Natural killer cell (primary cell): ENCODE results near the gene MED23. TPM values are rescaled to one million over a fixed set of nuclear protein-coding genes. Genes with fewer than 3 reads are reported as not detected.

ENCODE experiments used
- ATAC-seq, 3 donors: fragments of 150-1000 bp in 2 of 3; fragments of 200-7000 bp in 1 of 3; cut with Tn5 transposase; 1 replicate in 1 of 3; 2 replicates in 2 of 3; pipeline ENCODE4 v1.10.0; 2021; ENCODE audit warnings: mild to moderate bottlenecking in 2 of 3, moderate library complexity in 2 of 3
- DNase-seq, 2 donors: peaks; one replicate each; pipeline versions ENCODE4 v3.0.0 to v3.0.0-alpha.2; 2013 to 2021; ENCODE audit warnings: mixed read lengths in 1 of 2
- H3K27ac ChIP-seq: one replicate; pipeline ENCODE4 v1.5.1; 2013; ENCODE audit warnings: mild to moderate bottlenecking, low read length
- H3K27me3 ChIP-seq: one replicate; pipeline ENCODE4 v1.6.1; 2013; ENCODE audit warnings: low read length; ENCODE audit not compliant: control insufficient read depth, insufficient read depth
- H3K36me3 ChIP-seq: one replicate; pipeline ENCODE4 v1.6.1; 2013; ENCODE audit warnings: low read length; ENCODE audit not compliant: control insufficient read depth, insufficient read depth
- H3K4me1 ChIP-seq: one replicate; pipeline ENCODE4 v1.6.1; 2013; ENCODE audit warnings: low read length; ENCODE audit not compliant: control insufficient read depth, insufficient read depth
- H3K4me3 ChIP-seq: one replicate; pipeline ENCODE4 v1.5.1; 2013; ENCODE audit warnings: low read length
- H3K9me3 ChIP-seq: one replicate; pipeline ENCODE4 v1.6.1; 2013; ENCODE audit warnings: low read length; ENCODE audit not compliant: control insufficient read depth, insufficient read depth
- H3K27ac Mint-ChIP-seq, 2 donors: one replicate each; pipeline ENCODE4 v1.8.0; 2022; ENCODE audit warnings: mild to moderate bottlenecking in 2 of 2, mixed read lengths in 2 of 2, moderate library complexity in 1 of 2
- H3K27me3 Mint-ChIP-seq, 2 donors: one replicate each; pipeline ENCODE4 v1.8.0; 2022; ENCODE audit warnings: low read depth in 2 of 2, mixed read lengths in 2 of 2
- H3K36me3 Mint-ChIP-seq: one replicate; pipeline ENCODE4 v1.8.0; 2022; ENCODE audit warnings: mixed read lengths
- H3K4me1 Mint-ChIP-seq, 2 donors: one replicate each; pipeline ENCODE4 v1.8.0; 2022; ENCODE audit warnings: mixed read lengths in 2 of 2
- H3K4me3 Mint-ChIP-seq: one replicate; pipeline ENCODE4 v1.8.0; 2022; ENCODE audit warnings: mild to moderate bottlenecking, moderate library complexity, mixed read lengths
- H3K9me3 Mint-ChIP-seq, 2 donors: one replicate each; pipeline ENCODE4 v1.8.0; 2022; ENCODE audit warnings: mixed read lengths in 2 of 2
- WGBS: methylation state at CpG from one replicate; pipeline ENCODE4 v1.1.7; 2013; ENCODE audit warnings: missing lambda C conversion rate; ENCODE audit not compliant: insufficient coverage; 5-methylcytosine and 5-hydroxymethylcytosine counted together
- intact Hi-C: fragments of 100-400 bp; cut with micrococcal nuclease; formaldehyde crosslinking; loops from one replicate; pipeline ENCODE4 v1.14.2; 2022
- total RNA-seq, 4 donors: library from RNA; stranded (reverse); fragments of 120-200 nt in 1 of 4; gene quantifications; one replicate each; pipeline versions ENCODE4 v1.2.3 to v1.2.4, GENCODE V29; 2013 to 2022
- TF ChIP-seq, protein P1 (sequence below): fragments of 200-600 bp; IDR thresholded peaks from one replicate; pipeline ENCODE4 v1.8.0; 2022; ENCODE audit warnings: antibody characterized with exemption

The MED23 gene
- total RNA-seq, 3 donors from 2014 or later (not counting 1 experiment from before 2014, with no cell fraction given), result 63.8 to 71.2 (median 67.4) TPM

DNA sequence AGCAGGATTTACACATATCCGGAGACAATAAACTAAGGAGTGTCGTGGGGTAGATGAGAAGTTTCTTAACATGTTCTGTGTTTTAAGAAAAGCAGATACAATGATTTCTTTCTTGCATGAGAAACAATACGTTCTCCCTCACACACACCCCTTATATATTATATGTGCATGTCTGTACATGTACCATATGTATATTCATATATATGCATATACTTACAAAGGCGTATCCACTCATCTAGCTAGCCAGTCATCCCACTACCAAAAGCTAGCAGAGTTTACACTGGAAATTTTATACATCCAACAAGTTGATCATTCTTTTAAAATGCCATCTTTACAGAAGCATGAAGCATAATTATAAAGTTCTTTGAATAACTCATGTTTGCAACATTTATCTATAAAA lies 40.1 kb downstream of the MED23 start:
- no peak for ATAC-seq
- H3K36me3 Mint-ChIP-seq, result peaks cover 31% of the 10 kb centered on the region
- intact Hi-C loops, result no loop called here

DNA sequence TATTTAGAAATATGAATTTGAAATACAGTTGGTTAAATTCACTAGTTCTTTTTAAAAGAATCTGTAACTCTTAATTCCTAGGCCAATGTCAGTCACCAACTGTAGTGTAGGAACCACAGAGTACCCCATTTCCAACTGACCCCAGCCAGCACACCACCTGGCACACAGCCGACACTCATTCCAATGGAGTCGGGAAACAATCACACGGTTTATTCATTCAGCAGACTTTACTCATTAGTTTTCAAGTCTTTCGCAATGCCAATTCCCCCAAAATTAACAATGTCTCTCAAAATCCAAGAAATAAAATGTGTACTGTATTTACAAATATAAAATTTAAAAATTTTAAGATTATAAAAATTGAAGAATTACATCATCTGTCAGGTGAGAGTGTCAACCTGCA lies 41.5 kb downstream of the MED23 start:
- DNase-seq, result no peak
- Histone ChIP-seq H3K4me3 (no peak overlapping the region), H3K9me3 (no peaks in the 10 kb centered on the region), H3K27me3 (no peaks in the 10 kb centered on the region), H3K27ac (no peak overlapping the region), H3K36me3 (peaks cover 93% of the 10 kb centered on the region), H3K4me1 (no peaks in the 10 kb centered on the region)
- TF ChIP-seq, protein P1, sequence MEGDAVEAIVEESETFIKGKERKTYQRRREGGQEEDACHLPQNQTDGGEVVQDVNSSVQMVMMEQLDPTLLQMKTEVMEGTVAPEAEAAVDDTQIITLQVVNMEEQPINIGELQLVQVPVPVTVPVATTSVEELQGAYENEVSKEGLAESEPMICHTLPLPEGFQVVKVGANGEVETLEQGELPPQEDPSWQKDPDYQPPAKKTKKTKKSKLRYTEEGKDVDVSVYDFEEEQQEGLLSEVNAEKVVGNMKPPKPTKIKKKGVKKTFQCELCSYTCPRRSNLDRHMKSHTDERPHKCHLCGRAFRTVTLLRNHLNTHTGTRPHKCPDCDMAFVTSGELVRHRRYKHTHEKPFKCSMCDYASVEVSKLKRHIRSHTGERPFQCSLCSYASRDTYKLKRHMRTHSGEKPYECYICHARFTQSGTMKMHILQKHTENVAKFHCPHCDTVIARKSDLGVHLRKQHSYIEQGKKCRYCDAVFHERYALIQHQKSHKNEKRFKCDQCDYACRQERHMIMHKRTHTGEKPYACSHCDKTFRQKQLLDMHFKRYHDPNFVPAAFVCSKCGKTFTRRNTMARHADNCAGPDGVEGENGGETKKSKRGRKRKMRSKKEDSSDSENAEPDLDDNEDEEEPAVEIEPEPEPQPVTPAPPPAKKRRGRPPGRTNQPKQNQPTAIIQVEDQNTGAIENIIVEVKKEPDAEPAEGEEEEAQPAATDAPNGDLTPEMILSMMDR, result no peak
- H3K27ac Mint-ChIP-seq, result no peak overlapping the region
- H3K27me3 Mint-ChIP-seq, result no peaks in the 10 kb centered on the region
- intact Hi-C loops, result no loop called here
- 94% methylated on average over 3 of the region's 4 CpGs for WGBS
- no peak for ATAC-seq
- H3K4me3 Mint-ChIP-seq, result no peak overlapping the region
- peaks cover 0 to 4% of the 10 kb centered on the region in 2 donors for H3K4me1 Mint-ChIP-seq
- no peaks in the 10 kb centered on the region for H3K9me3 Mint-ChIP-seq
- H3K36me3 Mint-ChIP-seq, result peaks cover 26% of the 10 kb centered on the region

More for the DNA sequence above, 40.1 kb downstream of the MED23 start:
- Mint-ChIP-seq H3K27me3 (no peaks in the 10 kb centered on the region), H3K27ac (no peak overlapping the region), H3K9me3 (no peaks in the 10 kb centered on the region), H3K4me1 (no peaks in the 10 kb centered on the region), H3K4me3 (no peak overlapping the region)
- Histone ChIP-seq H3K4me1 (no peaks in the 10 kb centered on the region), H3K4me3 (no peak overlapping the region), H3K9me3 (no peaks in the 10 kb centered on the region), H3K36me3 (peaks cover 94% of the 10 kb centered on the region), H3K27me3 (no peaks in the 10 kb centered on the region), H3K27ac (no peak overlapping the region)
- WGBS, result 100% methylated on average over 1 of the region's 4 CpGs
- DNase-seq, result no peak
- TF ChIP-seq, protein P1, result no peak

DNA sequence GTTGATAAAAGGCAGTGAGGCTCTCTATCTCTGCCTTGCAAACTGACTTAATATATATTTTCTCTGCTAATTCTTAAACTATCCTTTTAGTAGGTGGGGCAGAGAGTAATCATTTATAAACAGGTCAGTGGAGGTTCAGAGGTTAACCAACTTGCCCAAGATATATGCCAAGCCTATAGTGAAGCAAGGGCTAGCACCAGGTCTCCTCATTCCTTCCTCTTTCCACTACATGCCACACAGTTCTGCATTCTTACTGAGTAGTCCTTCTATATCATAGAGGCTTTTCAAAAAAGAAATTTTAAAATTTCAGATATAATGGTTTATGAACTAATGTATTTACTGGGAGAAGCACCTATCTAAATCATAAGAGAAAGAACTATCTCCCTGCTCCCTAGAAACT lies 46.5 kb downstream of the MED23 start:
- H3K4me3 Mint-ChIP-seq, result no peak overlapping the region
- no peaks in the 10 kb centered on the region for H3K27me3 ChIP-seq
- H3K9me3 ChIP-seq, result no peaks in the 10 kb centered on the region
- no peak for ATAC-seq
- H3K4me3 ChIP-seq, result no peak overlapping the region
- H3K27me3 Mint-ChIP-seq, result no peaks in the 10 kb centered on the region
- no peak overlapping the region for H3K27ac ChIP-seq
- intact Hi-C loops, result no loop called here
- no peak overlapping the region for H3K27ac Mint-ChIP-seq
- peaks cover 8% of the 10 kb centered on the region for H3K36me3 Mint-ChIP-seq
- peaks cover 0 to 4% of the 10 kb centered on the region in 2 donors for H3K4me1 Mint-ChIP-seq
- DNase-seq, result no peak
- peaks cover 74% of the 10 kb centered on the region for H3K36me3 ChIP-seq
- TF ChIP-seq, protein P1, result no peak
- no peaks in the 10 kb centered on the region for H3K4me1 ChIP-seq
- H3K9me3 Mint-ChIP-seq, result no peaks in the 10 kb centered on the region

- H3K4me1 Mint-ChIP-seq, result no peaks in the 10 kb centered on the region
- H3K27ac Mint-ChIP-seq, result no peak overlapping the region
- no peak overlapping the region for H3K4me3 Mint-ChIP-seq
- TF ChIP-seq, protein P1, result no peak
- WGBS, result 93% methylated on average over 5 of the region's 5 CpGs
- H3K27me3 Mint-ChIP-seq, result no peaks in the 10 kb centered on the region
- Histone ChIP-seq H3K27me3 (no peaks in the 10 kb centered on the region), H3K27ac (no peak overlapping the region), H3K9me3 (no peaks in the 10 kb centered on the region), H3K36me3 (peaks cover 20% of the 10 kb centered on the region), H3K4me3 (no peak overlapping the region), H3K4me1 (no peaks in the 10 kb centered on the region)
- ATAC-seq (no peak), DNase-seq (no peak)
- H3K9me3 Mint-ChIP-seq, result no peaks in the 10 kb centered on the region
- intact Hi-C loops, result no loop called here
- peaks cover 14% of the 10 kb centered on the region for H3K36me3 Mint-ChIP-seq
Measured at GRCh38 chr6:131575834-131576478, 52.1 kb downstream of the MED23 start.
